Activated CD4-positive, alpha-beta T cell treated with anti-CD3 and anti-CD28 coated beads for 36 hours (primary cell): ENCODE data around the gene SLC12A7. TPM values are rescaled to one million over a fixed set of nuclear protein-coding genes. Genes with fewer than 3 reads are reported as not detected.

ENCODE experiments used
- ATAC-seq: fragments of 200-7000 bp; cut with Tn5 transposase; one replicate; pipeline ENCODE4 v1.10.0; 2021; ENCODE audit warnings: mild to moderate bottlenecking, moderate library complexity
- CTCF ChIA-PET: fragments of 350-600 bp; sonication (Branson Sonifier 250); formaldehyde crosslinking; loops from one replicate; lab custom pipeline; 2021; ENCODE audit warnings: antibody characterized with exemption; lab: Charles Lee
- POLR2A ChIA-PET: fragments of 350-600 bp; sonication (Branson Sonifier 250); formaldehyde crosslinking; loops from one replicate; lab custom pipeline; 2021; ENCODE audit warnings: antibody characterized with exemption, inconsistent platforms; lab: Charles Lee
- DNase-seq: peaks from one replicate; pipeline ENCODE4 v3.0.0-alpha.2; 2020
- H3K27ac Mint-ChIP-seq: one replicate; pipeline ENCODE4 v1.8.0; 2021; ENCODE audit warnings: mixed read lengths
- H3K27me3 Mint-ChIP-seq: one replicate; pipeline ENCODE4 v1.8.0; 2021; ENCODE audit warnings: mixed read lengths
- H3K36me3 Mint-ChIP-seq: one replicate; pipeline ENCODE4 v1.8.0; 2021; ENCODE audit warnings: low read depth, mixed read lengths
- H3K4me1 Mint-ChIP-seq: one replicate; pipeline ENCODE4 v1.8.0; 2021; ENCODE audit warnings: mixed read lengths
- H3K4me3 Mint-ChIP-seq: one replicate; pipeline ENCODE4 v1.8.0; 2021; ENCODE audit warnings: mild to moderate bottlenecking, moderate library complexity, mixed read lengths
- H3K9me3 Mint-ChIP-seq: one replicate; pipeline ENCODE4 v1.8.0; 2021; ENCODE audit warnings: low read depth, mixed read lengths
- intact Hi-C, 2 experiments: fragments of 100-400 bp; cut with DNase I in 1 of 2; cut with micrococcal nuclease in 1 of 2; formaldehyde crosslinking; loops; one replicate each; pipeline versions ENCODE4 v1.14.2 to v1.15.1; 2022 to 2024; cut with DNase I, micrococcal nuclease
- total RNA-seq, 2 experiments: library from RNA; stranded (reverse); gene quantifications; one replicate each; pipeline ENCODE4 v1.2.3, GENCODE V29; 2021

SLC12A7 gene
- total RNA-seq, 2 experiments from 2014 or later: 18.5 to 21.6 TPM

DNA sequence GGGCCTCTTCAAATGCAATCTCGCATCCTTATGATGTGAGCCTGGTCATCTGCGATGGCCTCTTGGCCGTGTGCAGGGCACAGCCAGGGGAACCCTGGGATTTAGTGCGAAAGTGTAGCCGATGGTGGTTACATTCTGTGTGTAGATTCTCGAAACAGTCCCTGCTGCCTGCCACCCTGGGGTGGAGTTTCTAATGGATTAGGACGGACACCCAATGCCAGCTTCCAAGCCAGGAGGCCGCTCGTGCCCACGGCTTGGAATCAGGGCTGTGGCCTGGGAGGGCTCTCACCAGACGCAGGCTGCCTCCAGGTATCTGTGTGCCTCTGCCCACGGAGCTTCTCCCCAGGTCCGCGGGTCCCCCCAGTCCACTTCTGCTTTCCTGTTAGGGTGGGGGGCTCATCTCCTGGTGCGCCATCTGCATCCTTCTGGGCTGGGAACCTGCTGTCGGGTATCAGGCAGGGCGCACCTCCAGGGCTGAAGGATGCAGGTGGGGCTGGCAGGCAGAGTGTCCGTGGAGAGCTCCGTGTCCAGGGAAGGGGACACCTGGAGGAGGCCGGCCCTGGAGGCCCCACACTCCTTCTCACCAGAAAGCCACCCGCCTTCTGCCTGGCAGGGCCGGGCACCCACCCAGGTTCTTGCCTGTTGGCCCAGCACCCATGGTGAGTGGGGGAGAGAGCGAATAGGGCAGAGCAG is 3.4 kb upstream of the SLC12A7 start:
- Mint-ChIP-seq H3K4me3 (no peak overlapping the region), H3K27ac (no peak overlapping the region), H3K36me3 (no peaks in the 10 kb centered on the region), H3K27me3 (no peaks in the 10 kb centered on the region), H3K4me1 (peaks cover 12% of the 10 kb centered on the region), H3K9me3 (no peaks in the 10 kb centered on the region)
- intact Hi-C loops: no loop called here
- DNase-seq (no peak), ATAC-seq (no peak)
- POLR2A ChIA-PET: no interaction called here
- CTCF ChIA-PET: interaction anchor here (1.7 kb wide), 1 partner anchor 9 kb away, joined by 6 read pairs; no protein-coding TSS in a partner anchor

DNA sequence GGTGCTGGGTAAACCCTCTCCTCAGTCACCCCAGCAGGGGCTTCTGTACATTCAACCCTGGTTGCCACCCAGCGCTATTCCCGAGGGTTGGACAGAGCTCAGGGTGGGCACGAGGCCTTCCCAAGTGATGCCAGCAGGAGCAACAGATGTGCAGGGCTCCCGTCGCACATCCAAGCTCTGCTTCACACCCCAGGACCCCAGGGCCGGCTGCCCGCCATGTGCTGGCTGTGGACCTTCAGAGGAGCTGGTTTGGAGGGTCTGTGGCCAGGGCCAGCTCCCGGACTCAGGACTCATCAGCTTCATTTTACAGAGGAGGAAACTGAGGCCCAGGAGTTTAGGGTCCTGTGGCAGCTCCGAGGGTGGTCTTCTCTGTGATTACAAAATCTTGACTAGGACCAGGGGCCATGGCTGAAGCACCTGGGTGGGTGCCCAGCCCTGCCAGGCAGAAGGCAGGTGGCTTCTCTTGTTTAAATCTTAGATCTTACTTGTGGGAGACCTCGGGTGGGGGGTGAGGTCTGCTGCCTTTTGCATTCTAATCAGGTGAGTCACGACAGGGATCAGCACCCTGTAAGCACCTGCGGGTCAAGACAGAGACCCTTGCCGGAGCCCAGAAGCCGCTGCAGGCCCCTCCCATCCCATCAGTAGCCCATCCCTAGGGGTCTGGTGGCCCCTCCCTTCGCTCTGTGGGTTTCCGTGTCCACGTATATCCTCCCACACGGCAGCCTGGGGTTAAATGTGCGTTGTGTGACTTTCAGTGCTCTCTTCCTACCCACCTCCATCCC is 2.1 kb upstream of the SLC12A7 start:
- no peaks in the 10 kb centered on the region for H3K9me3 Mint-ChIP-seq

GRCh38 chr5:1113332-1113690 is 1.4 kb upstream of the SLC12A7 start:
- no peaks in the 10 kb centered on the region for H3K27me3 Mint-ChIP-seq
- POLR2A ChIA-PET: no interaction called here
- peak overlapping the region; percentile 19 for H3K4me3 Mint-ChIP-seq
- no peaks in the 10 kb centered on the region for H3K36me3 Mint-ChIP-seq
- H3K9me3 Mint-ChIP-seq: no peaks in the 10 kb centered on the region
- CTCF ChIA-PET: no interaction called here
- no peak overlapping the region for H3K27ac Mint-ChIP-seq
- DNase-seq (no peak), ATAC-seq (no peak)
- H3K4me1 Mint-ChIP-seq: peaks cover 22% of the 10 kb centered on the region
- intact Hi-C loops: loop anchor here in 1 of 2 experiments (2.0 to 5.0 kb wide), 3 partner anchors 375 to 501 kb away; partner anchors contain the start of gene CEP72

More for the DNA sequence above, 2.1 kb upstream of the SLC12A7 start:
- DNase-seq (no peak), ATAC-seq (no peak)
- Mint-ChIP-seq H3K4me3 (no peak overlapping the region), H3K36me3 (no peaks in the 10 kb centered on the region), H3K27ac (no peak overlapping the region), H3K27me3 (no peaks in the 10 kb centered on the region), H3K4me1 (peaks cover 21% of the 10 kb centered on the region)
- CTCF ChIA-PET: no interaction called here
- POLR2A ChIA-PET: no interaction called here
- intact Hi-C loops: loop anchor here in 1 of 2 experiments (2.0 to 5.0 kb wide), 3 partner anchors 375 to 501 kb away; partner anchors contain the start of gene CEP72

GRCh38 chr5:1112596-1113331 is 901 bp upstream of the SLC12A7 start:
- H3K4me3 Mint-ChIP-seq: peak overlapping the region; percentile 19

GRCh38 chr5:1111241-1111726 is 579 bp downstream of the SLC12A7 start:
- H3K9me3 Mint-ChIP-seq: no peaks in the 10 kb centered on the region
- no peaks in the 10 kb centered on the region for H3K27me3 Mint-ChIP-seq
- no peaks in the 10 kb centered on the region for H3K36me3 Mint-ChIP-seq
- intact Hi-C loops: loop anchor here in 1 of 2 experiments (1.0 to 5.0 kb wide), 3 partner anchors 29 to 426 kb away; partner anchors contain the start of genes BRD9 and TRIP13
- CTCF ChIA-PET: no interaction called here
- ATAC-seq (peak; percentile 13), DNase-seq (peak; percentile 43)
- peak overlapping the region; percentile 75 for H3K27ac Mint-ChIP-seq
- POLR2A ChIA-PET: no interaction called here
- H3K4me3 Mint-ChIP-seq: peak overlapping the region; percentile 82
- H3K4me1 Mint-ChIP-seq: peaks cover 38% of the 10 kb centered on the region

More at GRCh38 chr5:1112596-1113331, 901 bp upstream of the SLC12A7 start:
- Mint-ChIP-seq H3K27me3 (no peaks in the 10 kb centered on the region), H3K9me3 (no peaks in the 10 kb centered on the region), H3K4me1 (peaks cover 24% of the 10 kb centered on the region), H3K36me3 (no peaks in the 10 kb centered on the region), H3K27ac (no peak overlapping the region)
- POLR2A ChIA-PET: no interaction called here
- no peak for DNase-seq
- no peak for ATAC-seq
- CTCF ChIA-PET: no interaction called here
- intact Hi-C loops: loop anchor here in 1 of 2 experiments (2.0 to 5.0 kb wide), 3 partner anchors 376 to 500 kb away; partner anchors contain the start of gene CEP72

DNA sequence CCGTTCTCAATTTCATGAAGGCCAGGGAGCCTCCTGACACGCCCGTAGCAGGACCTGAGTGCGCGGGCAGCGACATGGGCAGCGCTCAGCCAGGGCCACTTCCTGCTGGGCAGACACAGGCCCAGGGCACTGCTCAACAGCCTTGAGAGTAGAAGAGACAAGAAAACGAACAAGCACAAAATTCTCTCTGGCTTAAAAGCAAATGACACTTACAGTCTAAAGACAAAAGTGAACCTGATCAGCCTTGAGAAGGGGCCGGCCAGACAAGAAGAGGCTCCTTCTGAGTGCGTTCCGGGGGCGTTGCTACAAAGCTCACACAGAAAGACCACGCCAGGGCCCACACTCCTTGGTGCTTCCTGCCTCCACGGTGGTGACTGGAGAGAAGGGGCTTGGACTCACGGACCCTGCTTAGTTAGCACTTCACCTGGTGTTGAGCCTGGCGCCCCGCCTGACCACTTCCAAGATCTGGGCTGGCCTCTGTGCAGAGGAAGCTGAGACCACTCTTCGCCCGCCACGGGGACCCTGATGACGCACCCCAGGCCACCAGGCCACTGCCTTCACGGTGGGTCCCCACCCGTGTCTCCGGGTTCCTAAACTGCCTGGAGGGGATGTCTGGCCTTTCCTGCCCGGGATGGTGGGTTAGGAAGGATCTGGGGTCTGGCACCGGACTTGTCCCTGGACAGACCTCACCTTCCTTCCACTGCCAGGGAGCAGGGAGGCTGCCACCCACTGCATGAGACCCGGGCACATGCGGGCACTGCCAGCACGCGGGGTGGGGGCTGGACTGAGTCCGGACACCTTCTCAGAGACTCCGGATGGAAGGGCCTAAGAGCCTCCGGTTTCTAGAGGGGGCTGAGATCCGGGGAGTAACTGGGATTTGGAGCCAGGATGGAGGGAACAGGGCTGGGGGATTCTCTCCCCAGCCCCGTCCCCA is 1.3 kb downstream of the SLC12A7 start:
- Mint-ChIP-seq H3K36me3 (no peaks in the 10 kb centered on the region), H3K4me1 (peaks cover 45% of the 10 kb centered on the region), H3K4me3 (peak overlapping the region; percentile 82), H3K27ac (peak overlapping the region; percentile 75), H3K9me3 (no peaks in the 10 kb centered on the region), H3K27me3 (no peaks in the 10 kb centered on the region)
- ATAC-seq: peak; percentile 7
- ChIA-PET POLR2A (no interaction called here), CTCF (no interaction called here)
- intact Hi-C loops: loop anchor here in 1 of 2 experiments (1.0 to 5.0 kb wide), 3 partner anchors 30 to 427 kb away; partner anchors contain the start of genes BRD9 and TRIP13
- peak; percentile 62 for DNase-seq

- intact Hi-C loops: loop anchor here in 1 of 2 experiments (2.0 to 5.0 kb wide), 3 partner anchors 217 to 688 kb away; partner anchors contain the start of genes BRD9, MRPL36 and TRIP13
- POLR2A ChIA-PET: no interaction called here
- H3K27me3 Mint-ChIP-seq: no peaks in the 10 kb centered on the region
Observed at GRCh38 chr5:1109542-1110306, 2.1 kb downstream of the SLC12A7 start.

DNA sequence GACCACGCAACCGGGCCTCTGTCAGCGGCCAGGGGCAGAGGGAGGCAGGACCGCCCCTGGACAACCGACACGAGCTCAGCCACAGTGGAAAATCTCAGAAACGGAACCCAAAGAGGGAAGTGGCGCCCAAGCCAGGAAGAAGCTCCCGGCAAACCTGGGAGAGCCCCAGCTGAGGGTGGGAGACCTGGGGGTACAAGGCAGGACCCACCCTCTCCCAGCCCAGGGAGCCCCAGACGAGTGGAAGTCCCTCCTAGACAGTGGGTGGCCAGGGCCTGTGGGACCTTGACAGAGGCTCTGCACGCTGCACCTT is 3.0 kb downstream of the SLC12A7 start:
- DNase-seq: no peak
- H3K27ac Mint-ChIP-seq: no peak overlapping the region
- ATAC-seq: no peak
- no peaks in the 10 kb centered on the region for H3K27me3 Mint-ChIP-seq
- peaks cover 61% of the 10 kb centered on the region for H3K4me1 Mint-ChIP-seq
- H3K4me3 Mint-ChIP-seq: peak overlapping the region; percentile 33
- ChIA-PET CTCF (no interaction called here), POLR2A (interaction anchor here (0.6 kb wide), 1 partner anchor 492 kb away, joined by 3 read pairs; no protein-coding TSS in a partner anchor)
- no peaks in the 10 kb centered on the region for H3K9me3 Mint-ChIP-seq
- no peaks in the 10 kb centered on the region for H3K36me3 Mint-ChIP-seq
- intact Hi-C loops: loop anchor here in 1 of 2 experiments (5.0 kb wide), 1 partner anchor 688 kb away; the partner anchor contains the start of gene MRPL36

More at GRCh38 chr5:1109542-1110306, 2.1 kb downstream of the SLC12A7 start:
- DNase-seq (no peak), ATAC-seq (no peak)
- Mint-ChIP-seq H3K4me3 (peak overlapping the region; percentile 82), H3K9me3 (no peaks in the 10 kb centered on the region), H3K27ac (peak overlapping the region; percentile 75), H3K36me3 (no peaks in the 10 kb centered on the region), H3K4me1 (peaks cover 53% of the 10 kb centered on the region)
- CTCF ChIA-PET: no interaction called here

GRCh38 chr5:1108023-1108864 is 3.6 kb downstream of the SLC12A7 start:
- no peaks in the 10 kb centered on the region for H3K27me3 Mint-ChIP-seq
- H3K4me3 Mint-ChIP-seq: peak overlapping the region; percentile 9
- peaks cover 67% of the 10 kb centered on the region for H3K4me1 Mint-ChIP-seq
- no peaks in the 10 kb centered on the region for H3K36me3 Mint-ChIP-seq
- POLR2A ChIA-PET: no interaction called here
- CTCF ChIA-PET: no interaction called here
- H3K27ac Mint-ChIP-seq: peak overlapping the region; percentile 24
- intact Hi-C loops: loop anchor here in 1 of 2 experiments (5.0 kb wide), 1 partner anchor 689 kb away; the partner anchor contains the start of gene MRPL36
- ATAC-seq (no peak), DNase-seq (no peak)
- H3K9me3 Mint-ChIP-seq: no peaks in the 10 kb centered on the region
